PC-3 (cell line): ENCODE measurements around the gene MIB2. TPM values are rescaled to one million over a fixed set of nuclear protein-coding genes. Genes with fewer than 3 reads are reported as not detected.

Experiments used
- ATAC-seq: fragments of 200-7000 bp; cut with Tn5 transposase; 2 replicates; pipeline ENCODE4 v1.9.1; 2020; ENCODE audit warnings: mild to moderate bottlenecking, moderate library complexity
- BruUV-seq: library from RNA; stranded (reverse); fragments of 400-500 nt; replicated peaks from 2 replicates; lab custom pipeline; 2021; lab: Mats Ljungman, UMichigan
- CTCF ChIA-PET: fragments of 300-600 bp; sonication (Branson Sonifier 250); formaldehyde crosslinking; loops from one replicate; lab custom pipeline; 2022; ENCODE audit warnings: antibody characterized with exemption; lab: Charles Lee
- POLR2A ChIA-PET: fragments of 300-600 bp; sonication (Branson Sonifier 250); formaldehyde crosslinking; loops from one replicate; lab custom pipeline; 2022; ENCODE audit warnings: antibody characterized with exemption; ENCODE audit not compliant: unreplicated experiment; lab: Charles Lee
- DNase-seq: peaks from one replicate; pipeline ENCODE4 v3.0.0-alpha.2; 2015
- H2AFZ ChIP-seq: fragments of 300-600 bp; sonication (generic); 2 replicates; pipeline ENCODE4 v1.6.0; 2016; ENCODE audit warnings: antibody characterized with exemption, low read length
- H3F3A ChIP-seq: fragments of 300-600 bp; sonication (generic); one replicate; pipeline ENCODE4 v1.6.0; 2017; ENCODE audit warnings: antibody characterized with exemption, low read length, control low read depth, mild to moderate bottlenecking; ENCODE audit not compliant: unreplicated experiment
- H3K27ac ChIP-seq: fragments of 300-600 bp; sonication (generic); 2 replicates; pipeline ENCODE4 v1.5.1; 2016; ENCODE audit warnings: mild to moderate bottlenecking, low read length
- H3K27me3 ChIP-seq: fragments of 300-600 bp; sonication (generic); 2 replicates; pipeline ENCODE4 v1.6.1; 2016; ENCODE audit warnings: low read length, mixed read lengths
- H3K36me3 ChIP-seq: fragments of 300-600 bp; sonication (generic); 2 replicates; pipeline ENCODE4 v1.6.1; 2016; ENCODE audit warnings: low read depth, mixed run types, low read length, mixed read lengths
- H3K4me1 ChIP-seq: fragments of 300-600 bp; sonication (generic); 2 replicates; pipeline ENCODE4 v1.5.1; 2016; ENCODE audit warnings: low read length; ENCODE audit not compliant: insufficient read depth
- H3K4me2 ChIP-seq: fragments of 300-600 bp; sonication (generic); 2 replicates; pipeline ENCODE4 v1.6.0; 2016; ENCODE audit warnings: low read length
- H3K4me3 ChIP-seq: fragments of 300-600 bp; sonication (generic); 2 replicates; pipeline ENCODE4 v1.5.1; 2016; ENCODE audit warnings: mild to moderate bottlenecking, low read length, mixed read lengths
- H3K79me2 ChIP-seq: fragments of 300-600 bp; sonication (generic); 2 replicates; pipeline ENCODE4 v1.6.1; 2017; ENCODE audit warnings: low read length, mixed read lengths
- H3K9ac ChIP-seq: fragments of 300-600 bp; sonication (generic); 2 replicates; pipeline ENCODE4 v1.6.0; 2016; ENCODE audit warnings: mild to moderate bottlenecking, low read length
- H3K9me2 ChIP-seq: fragments of 300-600 bp; sonication (generic); replicated peaks from 2 replicates; pipeline ENCODE4 v1.6.1; 2016; ENCODE audit warnings: mixed run types, low read length, mixed read lengths
- H3K9me3 ChIP-seq: fragments of 300-600 bp; sonication (generic); 2 replicates; pipeline ENCODE4 v1.6.1; 2016; ENCODE audit warnings: low read length, mixed read lengths
- H4K20me1 ChIP-seq: fragments of 300-600 bp; sonication (generic); 2 replicates; pipeline ENCODE4 v1.6.1; 2016; ENCODE audit warnings: low read length, mixed read lengths
- CTCF ChIP-seq: fragments of 300-600 bp; sonication (generic); conservative IDR thresholded peaks from 2 replicates; pipeline ENCODE4 v1.5.1; 2017; ENCODE audit warnings: antibody characterized with exemption, low read depth, mild to moderate bottlenecking, low read length
- EZH2 ChIP-seq: fragments of 300-600 bp; sonication (generic); IDR thresholded peaks from one replicate; pipeline ENCODE4 v1.6.1; 2017; ENCODE audit warnings: antibody characterized with exemption, mild to moderate bottlenecking, low read length; ENCODE audit not compliant: unreplicated experiment
- EZH2phosphoT487 ChIP-seq: fragments of 300-600 bp; sonication (generic); IDR thresholded peaks from 2 replicates; pipeline ENCODE4 v1.6.1; 2018; ENCODE audit warnings: mild to moderate bottlenecking, antibody characterized with exemption, low read length, borderline replicate concordance
- intact Hi-C: fragments of 100-400 bp; cut with micrococcal nuclease; formaldehyde crosslinking; loops from 2 replicates; pipeline ENCODE4 v1.9.0; 2023
- total RNA-seq: library from RNA; depleted of rRNA; stranded (reverse); fragments of >200 nt; gene quantifications from 2 replicates; pipeline ENCODE4 v1.2.3, GENCODE V29; 2014

Gene MIB2
- total RNA-seq, 1 experiment from 2014 or later, result 164 TPM

- ChIA-PET CTCF (interaction anchor here (0.7 kb wide), 1 partner anchor 21 kb away, joined by 4 read pairs; no protein-coding TSS in a partner anchor), POLR2A (no interaction called here)
- Histone ChIP-seq H3K4me1 (peaks cover 4% of the 10 kb centered on the region), H3K27ac (no peak overlapping the region), H2AFZ (no peak overlapping the region), H3K9me3 (no peaks in the 10 kb centered on the region), H3K27me3 (peaks cover 4% of the 10 kb centered on the region; the same call in 1 of the 2 replicates), H3K36me3 (no peaks in the 10 kb centered on the region), H3K4me2 (no peak overlapping the region), H3K4me3 (no peak overlapping the region), H3K9me2 (no peaks in the 10 kb centered on the region), H4K20me1 (no peaks in the 10 kb centered on the region), H3K9ac (no peak overlapping the region), H3K79me2 (no peaks in the 10 kb centered on the region), H3F3A (no peaks in the 10 kb centered on the region)
- DNase-seq (no peak), ATAC-seq (no peak)
- no peak for TF ChIP-seq EZH2
- TF ChIP-seq CTCF, result no peak
- no peak for TF ChIP-seq EZH2phosphoT487
- BruUV-seq, result no TSS peak
- intact Hi-C loops, result no loop called here
Observed at GRCh38 chr1:1602304-1602967, 12.9 kb upstream of the MIB2 start.

GRCh38 chr1:1602968-1603506 lies 12.3 kb upstream of the MIB2 start:
- Histone ChIP-seq H3K4me3 (no peak overlapping the region), H2AFZ (no peak overlapping the region), H3K9me3 (no peaks in the 10 kb centered on the region), H3K27me3 (peaks cover 4% of the 10 kb centered on the region; the same call in 1 of the 2 replicates), H3K9me2 (no peaks in the 10 kb centered on the region), H3K4me2 (no peak overlapping the region), H3K27ac (no peak overlapping the region), H3K4me1 (no peaks in the 10 kb centered on the region), H3K9ac (no peak overlapping the region), H3K36me3 (no peaks in the 10 kb centered on the region), H4K20me1 (no peaks in the 10 kb centered on the region), H3K79me2 (no peaks in the 10 kb centered on the region), H3F3A (no peaks in the 10 kb centered on the region)
- ATAC-seq, result no peak
- TF ChIP-seq CTCF (no peak), EZH2 (no peak), EZH2phosphoT487 (no peak)
- no peak for DNase-seq
- ChIA-PET CTCF (interaction anchor here (0.7 kb wide), 1 partner anchor 22 kb away, joined by 4 read pairs; no protein-coding TSS in a partner anchor), POLR2A (no interaction called here)
- intact Hi-C loops, result no loop called here
- BruUV-seq, result no TSS peak
